HepG2 (cell line): ENCODE measurements around the gene APOBEC3H. TPM values are rescaled to one million over a fixed set of nuclear protein-coding genes. Genes with fewer than 3 reads are reported as not detected.

Source experiments
- ATAC-seq: fragments of 200-7000 bp; cut with Tn5 transposase; 3 replicates; pipeline ENCODE4 v1.9.1; 2020; ENCODE audit warnings: mild to moderate bottlenecking, moderate library complexity
- BruUV-seq: library from RNA; stranded (reverse); fragments of 400-500 nt; replicated peaks from 2 replicates; lab custom pipeline; 2021; lab: Mats Ljungman, UMichigan
- CTCF ChIA-PET: fragments of 300-600 bp; formaldehyde crosslinking; extraction: SDS; loops from one replicate; lab custom pipeline; 2021; ENCODE audit warnings: low total read pairs, inconsistent platforms, low intra/inter-chr PET ratio; lab: Yijun Ruan, JAX
- POLR2A ChIA-PET: fragments of 350-600 bp; sonication (Branson Sonifier 250); formaldehyde crosslinking; loops from one replicate; lab custom pipeline; 2020; ENCODE audit warnings: antibody characterized with exemption, inconsistent platforms; lab: Yijun Ruan, JAX
- DNase-seq: peaks from one replicate; pipeline ENCODE4 v3.0.0-alpha.2; 2015; ENCODE audit warnings: low spot score
- FAIRE-seq: peaks from 3 replicates; lab custom pipeline; 2011; peaks lifted over from hg19 to GRCh38; lab: Jason Lieb, UNC
- H2AFZ ChIP-seq: one replicate; pipeline ENCODE4 v1.6.1; 2011; ENCODE audit warnings: low read length, inconsistent platforms
- H3K27ac ChIP-seq: fragments of 300-600 bp; 3 replicates; pipeline ENCODE4 v1.8.0; 2011; ENCODE audit warnings: mixed run types, mild to moderate bottlenecking, mixed read lengths, low read length, inconsistent platforms; ENCODE audit not compliant: insufficient read depth; ENCODE audit errors: extremely low read length
- H3K27me3 ChIP-seq, 2 experiments: fragments of 200-600 bp in 1 of 2; 2 replicates in 1 of 2; 3 replicates in 1 of 2; pipeline versions ENCODE4 v1.6.0 to v1.8.0; 2011; ENCODE audit warnings: low read length in 2 of 2, mild to moderate bottlenecking in 2 of 2, moderate library complexity in 2 of 2, inconsistent platforms in 1 of 2; ENCODE audit not compliant: insufficient read depth in 2 of 2, control insufficient read depth in 1 of 2
- H3K36me3 ChIP-seq, 2 experiments: fragments of 200-600 bp in 1 of 2; replicated peaks in 1 of 2; 2 replicates in 1 of 2; 3 replicates in 1 of 2; pipeline versions ENCODE4 v1.5.1 to v1.8.0; 2011; ENCODE audit warnings: low read length in 2 of 2, inconsistent platforms in 1 of 2; ENCODE audit not compliant: insufficient read depth in 2 of 2, control insufficient read depth in 1 of 2
- H3K4me1 ChIP-seq: 2 replicates; pipeline ENCODE4 v1.5.1; 2012; ENCODE audit warnings: low read length, inconsistent platforms; ENCODE audit not compliant: insufficient read depth
- H3K4me2 ChIP-seq: 2 replicates; pipeline ENCODE4 v1.6.0; 2011; ENCODE audit warnings: low read depth, low read length, inconsistent platforms
- H3K4me3 ChIP-seq, 3 experiments: fragments of 200-600 bp in 1 of 3; sonication (generic), shearing (Covaris generic) in 1 of 3; replicated peaks in 1 of 3; 2 replicates each; pipeline ENCODE4 v1.5.1; 2011 to 2016; ENCODE audit warnings: low read length in 3 of 3, inconsistent platforms in 2 of 3, low read depth in 2 of 3, mild to moderate bottlenecking in 2 of 3, control low read depth in 1 of 3, mixed read lengths in 1 of 3; ENCODE audit not compliant: insufficient read depth in 1 of 3
- H3K79me2 ChIP-seq: one replicate; pipeline ENCODE4 v1.6.1; 2011; ENCODE audit warnings: low read length, inconsistent platforms; ENCODE audit not compliant: insufficient read depth
- H3K9ac ChIP-seq: 2 replicates; pipeline ENCODE4 v1.6.0; 2011; ENCODE audit warnings: mild to moderate bottlenecking, low read depth, low read length, inconsistent platforms; ENCODE audit not compliant: insufficient read depth
- H3K9me3 ChIP-seq: 2 replicates; pipeline ENCODE4 v1.5.1; 2012; ENCODE audit warnings: mild to moderate bottlenecking, low read length
- H4K20me1 ChIP-seq: 2 replicates; pipeline ENCODE4 v1.6.0; 2011; ENCODE audit warnings: inconsistent platforms, mild to moderate bottlenecking, low read length, moderate library complexity; ENCODE audit not compliant: insufficient read depth
- CSRNP1 ChIP-seq: sonication (generic); formaldehyde crosslinking; IDR thresholded peaks from 2 replicates; pipeline ENCODE4 v1.8.1; 2023; ENCODE audit warnings: mild to moderate bottlenecking, missing genetic modification reagents
- FOXA1 ChIP-seq, 2 experiments: fragments of 450-650 bp in 1 of 2; sonication (generic) in 1 of 2; formaldehyde crosslinking in 1 of 2; IDR thresholded peaks; 2 replicates each; pipeline versions ENCODE4 v1.4.0 to v1.6.1; 2016 to 2020; ENCODE audit warnings: missing genetic modification reagents in 1 of 2
- HNRNPH1 ChIP-seq: fragments of 200-400 bp; formaldehyde crosslinking; optimal IDR thresholded peaks from 2 replicates; pipeline ENCODE3; 2017; ENCODE audit warnings: mild to moderate bottlenecking, low read depth, low read length
- HOXD1 ChIP-seq: sonication (generic); formaldehyde crosslinking; IDR thresholded peaks from 2 replicates; pipeline ENCODE4 v1.5.0; 2020; ENCODE audit warnings: missing genetic modification reagents
- IRX3 ChIP-seq: sonication (generic); formaldehyde crosslinking; IDR thresholded peaks from 2 replicates; pipeline ENCODE4 v1.8.1; 2023; ENCODE audit warnings: mild to moderate bottlenecking, low read depth, missing genetic modification reagents, borderline replicate concordance
- JUNB ChIP-seq: sonication (generic); formaldehyde crosslinking; IDR thresholded peaks from 2 replicates; pipeline ENCODE4 v1.8.0; 2022; ENCODE audit warnings: missing genetic modification reagents, mild to moderate bottlenecking, borderline replicate concordance
- NCOR1 ChIP-seq: fragments of 200-600 bp; sonication (generic); IDR thresholded peaks from 2 replicates; pipeline ENCODE4 v1.7.0; 2017; ENCODE audit warnings: antibody characterized with exemption, low read length, borderline replicate concordance
- NONO ChIP-seq, 2 experiments: fragments of 450-650 bp in 1 of 2; sonication (generic) in 1 of 2; formaldehyde crosslinking in 1 of 2; IDR thresholded peaks in 1 of 2; conservative IDR thresholded peaks in 1 of 2; 2 replicates each; pipeline versions ENCODE4 v1.6.1 to v1.8.0; 2017 to 2022; ENCODE audit warnings: mild to moderate bottlenecking in 1 of 2, missing genetic modification reagents in 1 of 2, moderate library complexity in 1 of 2
- PBX3 ChIP-seq: sonication (generic); formaldehyde crosslinking; IDR thresholded peaks from 2 replicates; pipeline ENCODE4 v1.8.1; 2023; ENCODE audit warnings: missing genetic modification reagents, inconsistent platforms, borderline replicate concordance
- PHF8 ChIP-seq: sonication (generic); formaldehyde crosslinking; IDR thresholded peaks from 2 replicates; pipeline ENCODE4 v1.5.0; 2020; ENCODE audit warnings: missing genetic modification reagents
- ZMYM4 ChIP-seq: sonication (generic); formaldehyde crosslinking; IDR thresholded peaks from 2 replicates; pipeline ENCODE4 v1.8.1; 2023; ENCODE audit warnings: mild to moderate bottlenecking, missing genetic modification reagents
- ZNF569 ChIP-seq: sonication (generic); formaldehyde crosslinking; IDR thresholded peaks from 2 replicates; pipeline ENCODE4 v1.5.0; 2020; ENCODE audit warnings: mild to moderate bottlenecking, missing genetic modification reagents, moderate library complexity, borderline replicate concordance
- ZNF576 ChIP-seq: sonication (generic); formaldehyde crosslinking; IDR thresholded peaks from 2 replicates; pipeline ENCODE4 v1.4.0; 2020; ENCODE audit warnings: mild to moderate bottlenecking, missing genetic modification reagents
- WGBS: methylation state at CpG from one replicate; pipeline ENCODE4 v1.1.6; 2017; ENCODE audit warnings: low lambda C conversion rate; 5-methylcytosine and 5-hydroxymethylcytosine counted together
- in situ Hi-C: cut with HindIII; loops from 2 replicates; pipeline ENCODE4 v1.10.0; 2017; ENCODE audit warnings: low pct_unique_long_range_greater_than_20kb; ENCODE audit not compliant: extremely low pct_ligation_motif_present
- intact Hi-C: fragments of 100-400 bp; cut with micrococcal nuclease; formaldehyde crosslinking; loops from one replicate; pipeline ENCODE4 v1.10.0; 2022; ENCODE audit not compliant: unreplicated experiment
- polyA plus RNA-seq, 8 experiments: library from polyadenylated mRNA; depleted of rRNA in 3 of 8; stranded (reverse) in 7 of 8; unstranded in 1 of 8; fragments of >200 nt; fragmentation: Illumina TruSeq in 4 of 8; extraction: Trizol in 4 of 8; gene quantifications; 2 replicates each; pipeline versions ENCODE4 v1.2.1 to v1.2.3, GENCODE V29; 2011 to 2016; ENCODE audit warnings: low read depth in 4 of 8, missing spikeins in 1 of 8, mixed read lengths in 1 of 8; ENCODE audit not compliant: insufficient read depth in 1 of 8
- total RNA-seq, 5 experiments: library from RNA; depleted of rRNA; stranded (reverse); fragments of >200 nt; fragmentation: Illumina TruSeq; extraction: Trizol; gene quantifications; 2 replicates each; pipeline ENCODE4 v1.2.3, GENCODE V29; 2016; ENCODE audit warnings: low read depth in 1 of 5

The APOBEC3H gene
- total and polyA plus RNA-seq, 2 of the 13 experiments (the other 11 are each of a cell fraction or from before 2014, with no cell fraction given), result 0.18 to 0.31 TPM

- POLR2A ChIA-PET, result no interaction called here
- no peak for DNase-seq
- Histone ChIP-seq H3K79me2 (no peaks in the 10 kb centered on the region), H3K4me1 (no peaks in the 10 kb centered on the region), H4K20me1 (no peaks in the 10 kb centered on the region), H3K9ac (no peak overlapping the region), H3K4me3 (no peak overlapping the region), H3K36me3 (no peaks in the 10 kb centered on the region), H3K27ac (no peak overlapping the region), H3K27me3 (peaks cover 12 to 57% of the 10 kb centered on the region in 2 experiments; a peak in 4 of 5 replicates), H3K4me2 (no peak overlapping the region), H3K9me3 (no peaks in the 10 kb centered on the region), H2AFZ (no peak overlapping the region)
- in situ Hi-C loops (no loop called here), intact Hi-C loops (no loop called here)
- no peak for ATAC-seq
- no TSS peak for BruUV-seq
- CTCF ChIA-PET, result no interaction called here
- 26% methylated on average over 12 of the region's 15 CpGs for WGBS
- no peak for FAIRE-seq
- TF ChIP-seq IRX3, result no peak
- no peak for TF ChIP-seq CSRNP1
- no peak for TF ChIP-seq PHF8 (CRISPR knock-in tag)
- no peak for TF ChIP-seq HOXD1 (CRISPR knock-in tag)
- TF ChIP-seq NONO (IDR thresholded peaks at IDR 0.05), result no peak
- no peak for TF ChIP-seq NONO (CRISPR knock-in tag; conservative IDR thresholded peaks at IDR 0.05)
- no peak for TF ChIP-seq HNRNPH1
- no peak for TF ChIP-seq ZMYM4 (CRISPR knock-in tag)
- no peak for TF ChIP-seq ZNF576 (CRISPR knock-in tag)
- TF ChIP-seq ZNF569, result no peak
- no peak for TF ChIP-seq NCOR1
- TF ChIP-seq JUNB (CRISPR knock-in tag), result no peak
- no peak for TF ChIP-seq FOXA1 (IDR thresholded peaks at IDR 0.05)
- no peak for TF ChIP-seq FOXA1 (CRISPR knock-in tag; IDR thresholded peaks at IDR 0.05)
- no peak for TF ChIP-seq PBX3
These were observed 6.5 kb upstream of the APOBEC3H start for GRCh38 chr22:39090426-39091064.
